Stimulated activated CD4-positive, alpha-beta T cell treated with anti-CD3 and anti-CD28 coated beads, Interleukin-15, amount 100 ng/mL, for 24 hours (primary cell): ENCODE results near the gene ITLN2.
"Not testable (repeated sequence)": the region's sequence is repeated elsewhere in the genome, so short reads cannot be mapped to it uniquely, and the experiment has no call there.

Experiments used
- DNase-seq: peaks from one replicate; pipeline ENCODE4 v3.0.0-alpha.2; 2020

Gene ITLN2

DNA sequence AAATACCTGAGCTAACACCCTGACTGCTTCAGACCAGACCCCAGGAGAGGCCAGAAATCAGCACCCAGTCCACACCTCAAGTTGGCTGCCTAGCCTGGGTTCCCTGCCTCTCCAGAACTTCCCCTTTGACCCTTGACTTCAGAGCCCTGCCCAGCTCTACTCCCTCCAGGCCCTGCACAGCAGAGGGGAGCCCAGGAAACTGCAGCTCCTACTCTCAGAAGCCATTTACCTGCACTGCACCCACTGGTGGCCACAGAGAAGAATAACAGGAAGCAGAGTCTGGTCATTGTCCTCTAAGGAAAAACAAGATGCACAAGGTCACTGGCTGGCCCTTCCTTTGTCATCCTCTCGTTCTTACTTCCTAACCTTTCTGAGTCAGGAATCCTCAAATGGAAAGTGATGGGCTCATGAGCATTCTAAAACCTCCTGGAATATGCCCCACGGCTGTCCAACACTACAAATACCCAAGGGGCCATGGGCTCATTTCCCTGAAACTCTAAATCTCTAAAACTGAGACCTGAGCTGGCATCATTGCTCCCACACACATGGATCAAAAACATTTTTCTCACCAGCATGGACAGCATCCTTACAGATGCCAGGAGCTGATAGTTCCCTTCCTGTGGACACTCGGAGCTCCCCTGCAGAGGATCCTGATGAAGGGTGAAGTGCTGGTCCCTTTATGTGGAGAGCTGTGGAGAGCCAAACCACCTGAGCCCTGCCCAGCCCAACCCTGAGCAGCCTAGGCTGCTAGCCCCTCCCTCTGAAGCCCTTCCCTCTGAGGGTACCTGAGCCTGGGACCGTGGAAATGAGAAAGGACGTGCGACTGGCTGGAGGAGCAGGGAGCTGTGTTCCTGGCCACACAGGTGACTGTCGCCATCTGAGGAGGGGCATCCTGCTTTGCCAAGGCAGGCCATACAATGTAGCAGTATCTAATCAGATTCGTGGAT lies at the start of gene ITLN2:
ITLN2 (minus strand) TSS at position 652 of the 947 bp plus-strand sequence; CDS start at position 584, 68 bp downstream.
- peak; percentile 62 for DNase-seq

DNA sequence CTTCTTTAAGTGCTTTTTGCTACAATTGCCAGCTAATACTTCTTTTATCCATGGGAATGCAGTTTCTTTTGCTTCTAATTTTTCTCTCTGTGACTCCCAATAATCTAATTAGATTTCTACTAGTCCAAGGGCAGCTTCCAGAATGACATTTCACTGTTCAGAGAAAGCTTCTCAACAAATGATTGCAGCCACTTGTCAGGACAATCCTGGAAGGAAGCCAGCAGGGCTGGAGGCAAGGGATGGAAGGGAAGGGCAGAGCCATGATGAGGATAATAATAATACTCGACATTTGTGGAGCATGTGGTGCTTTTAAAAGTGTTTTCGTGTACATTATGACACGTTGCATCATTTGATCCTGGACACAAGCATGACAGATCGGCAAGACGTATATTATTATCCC lies 46.9 kb upstream of the ITLN2 start:
- DNase-seq, result no peak

DNA sequence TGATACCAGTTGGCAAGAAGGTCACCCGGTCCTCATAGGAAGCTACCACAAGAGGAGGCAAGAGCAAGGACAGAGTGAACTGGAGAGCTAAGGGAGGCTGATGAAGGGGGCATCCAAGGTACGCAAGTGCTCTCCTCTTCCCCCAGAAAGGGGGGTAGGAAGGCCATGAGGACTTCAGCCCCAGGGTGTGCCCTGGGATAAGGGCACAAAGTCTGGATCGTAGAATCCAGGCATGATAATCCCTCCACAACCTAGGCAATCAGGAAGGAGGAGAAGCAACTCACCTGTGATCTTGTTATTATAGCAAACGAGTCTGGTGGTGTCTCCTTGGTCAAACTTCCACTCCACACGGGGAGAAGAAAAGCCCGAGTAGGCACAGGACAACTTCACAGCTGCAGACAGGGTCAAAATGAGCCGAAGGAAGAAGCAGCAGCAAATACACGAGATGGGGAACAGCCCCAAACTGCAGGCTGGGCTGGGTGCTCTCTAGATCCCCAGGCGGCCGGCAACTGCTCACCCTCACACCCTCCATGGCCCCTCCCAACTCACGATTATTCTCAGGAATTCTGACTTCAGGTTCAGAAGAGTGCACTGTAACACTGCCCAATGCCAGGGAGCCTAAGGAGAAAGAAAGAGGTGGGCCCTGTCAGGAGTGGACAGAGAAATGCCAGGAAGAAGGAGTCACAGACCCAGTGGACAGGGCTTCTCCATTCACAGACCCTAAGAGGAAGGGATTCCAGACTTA lies 46.3 kb upstream of the ITLN2 start:
- DNase-seq, result no peak

DNA sequence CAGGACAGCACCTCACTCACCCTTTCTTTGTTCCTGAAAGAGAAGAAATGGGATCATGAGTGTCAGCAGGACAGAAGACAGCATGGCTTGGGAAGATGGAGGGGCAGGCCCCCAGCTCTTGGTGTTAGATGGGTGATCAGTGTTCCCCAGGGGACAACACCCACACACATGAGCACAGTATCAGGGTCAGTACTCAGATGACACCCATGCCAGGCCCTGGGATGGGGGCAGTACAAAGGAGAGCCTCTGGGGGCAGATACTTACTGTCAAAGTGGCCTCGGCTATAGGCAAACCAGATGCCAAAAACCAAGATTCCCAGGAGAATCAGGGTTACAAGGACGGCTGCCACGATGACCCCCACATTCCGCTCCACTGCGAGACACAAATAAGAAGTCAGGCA lies 44.8 kb upstream of the ITLN2 start:
- no peak for DNase-seq

DNA sequence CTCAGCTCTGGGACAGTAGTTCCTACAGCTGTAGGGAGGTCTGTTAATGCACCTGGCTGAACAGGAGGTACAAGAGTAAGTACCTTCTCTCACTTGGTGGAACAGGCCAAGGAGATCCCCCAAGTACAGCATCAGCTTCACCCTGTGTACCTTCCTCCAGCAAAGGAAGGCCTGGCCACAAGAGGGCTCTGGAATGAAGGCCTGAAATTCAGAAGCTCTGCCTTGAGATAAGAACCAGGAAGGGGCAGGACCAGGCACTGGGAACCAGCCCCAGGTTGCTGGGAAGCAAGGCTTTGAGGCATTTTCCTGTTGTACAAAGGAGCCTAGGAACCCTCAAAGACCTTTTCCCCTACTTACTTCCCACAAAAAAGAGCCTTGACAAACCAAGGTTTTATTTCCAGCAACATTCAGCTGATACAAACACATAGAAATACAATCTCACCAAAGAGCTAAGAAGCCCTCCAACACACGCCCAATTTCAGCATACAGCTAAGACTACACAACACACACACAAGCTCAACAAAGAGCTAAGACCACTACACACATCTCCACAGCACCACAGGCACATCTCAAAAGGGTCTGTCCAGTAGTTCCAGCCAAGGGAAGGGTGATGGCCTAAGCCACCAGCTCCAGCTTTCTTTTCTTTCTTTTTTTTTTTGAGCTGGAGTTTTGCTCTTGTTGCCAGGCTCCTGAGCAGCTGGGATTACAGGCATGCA lies 42.9 kb upstream of the ITLN2 start:
- DNase-seq, result peak; percentile 67

DNA sequence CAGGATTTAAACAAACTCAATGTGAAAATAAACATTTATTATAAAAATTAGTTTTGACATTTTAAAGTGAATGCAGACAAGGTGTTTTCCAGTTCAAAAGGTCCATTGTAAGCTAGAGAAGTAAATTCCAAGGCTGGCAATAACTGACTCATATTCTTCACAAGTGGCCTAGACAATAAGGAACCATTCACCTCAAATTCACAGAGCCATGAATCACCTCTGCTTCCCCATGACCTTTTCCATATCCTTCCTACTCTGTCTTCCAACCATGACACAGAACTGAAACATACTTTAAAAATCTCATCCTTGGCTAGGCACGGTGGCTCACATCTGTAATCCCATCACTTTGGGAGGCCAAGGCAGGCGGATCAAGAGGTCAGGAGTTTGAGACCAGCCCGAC lies 41.6 kb upstream of the ITLN2 start:
- DNase-seq, result no peak

DNA sequence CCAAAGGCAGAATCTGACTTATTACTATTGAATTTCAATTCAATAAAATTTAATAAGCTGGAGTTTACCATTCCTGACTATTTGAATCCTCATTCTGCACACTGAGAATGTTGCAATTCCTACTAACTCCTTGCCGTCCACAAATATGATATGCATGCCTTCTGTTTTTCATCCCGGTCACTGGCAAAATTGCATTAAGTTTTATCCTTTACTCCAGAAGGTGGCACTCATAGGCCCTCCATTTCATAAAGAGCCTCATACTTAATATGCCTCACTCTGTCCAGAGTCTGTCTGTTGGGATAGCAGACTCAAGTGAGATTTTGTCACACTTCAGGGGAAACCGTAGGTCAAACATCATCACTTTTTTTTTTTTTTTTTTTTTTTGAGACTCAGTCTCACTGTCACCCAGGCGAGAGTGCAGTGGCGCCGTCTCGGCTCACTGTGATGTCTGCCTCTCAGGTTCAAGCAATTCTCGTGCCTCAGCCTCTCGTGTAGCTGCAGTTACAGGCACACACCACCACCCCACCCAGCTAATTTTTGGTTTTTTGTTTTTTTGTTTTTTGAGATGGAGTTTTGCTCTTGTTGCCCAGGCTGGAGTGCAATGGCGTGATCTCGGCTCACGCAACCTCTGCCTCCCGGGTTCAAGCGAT lies 39.1 kb upstream of the ITLN2 start:
- no peak for DNase-seq

DNA sequence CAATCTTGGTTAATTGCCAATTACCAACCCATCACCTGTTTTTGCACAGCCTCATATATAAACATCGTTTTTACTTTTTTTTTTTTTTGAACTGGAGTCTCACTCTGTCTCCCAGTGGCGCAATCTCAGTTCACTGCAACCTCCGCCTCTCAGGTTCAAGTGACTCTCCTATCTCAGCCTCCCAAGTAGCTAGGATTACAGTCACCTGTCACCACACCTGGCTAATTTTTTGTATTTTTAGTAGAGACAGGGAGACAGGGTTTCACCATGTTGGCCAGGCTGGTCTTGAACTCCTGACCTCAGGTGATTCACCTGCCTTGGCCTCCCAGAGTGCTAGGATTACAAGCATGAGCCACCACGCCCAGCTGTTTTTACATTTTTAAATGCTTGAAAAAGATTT lies 37.4 kb upstream of the ITLN2 start:
- DNase-seq, result not testable (repeated sequence)

DNA sequence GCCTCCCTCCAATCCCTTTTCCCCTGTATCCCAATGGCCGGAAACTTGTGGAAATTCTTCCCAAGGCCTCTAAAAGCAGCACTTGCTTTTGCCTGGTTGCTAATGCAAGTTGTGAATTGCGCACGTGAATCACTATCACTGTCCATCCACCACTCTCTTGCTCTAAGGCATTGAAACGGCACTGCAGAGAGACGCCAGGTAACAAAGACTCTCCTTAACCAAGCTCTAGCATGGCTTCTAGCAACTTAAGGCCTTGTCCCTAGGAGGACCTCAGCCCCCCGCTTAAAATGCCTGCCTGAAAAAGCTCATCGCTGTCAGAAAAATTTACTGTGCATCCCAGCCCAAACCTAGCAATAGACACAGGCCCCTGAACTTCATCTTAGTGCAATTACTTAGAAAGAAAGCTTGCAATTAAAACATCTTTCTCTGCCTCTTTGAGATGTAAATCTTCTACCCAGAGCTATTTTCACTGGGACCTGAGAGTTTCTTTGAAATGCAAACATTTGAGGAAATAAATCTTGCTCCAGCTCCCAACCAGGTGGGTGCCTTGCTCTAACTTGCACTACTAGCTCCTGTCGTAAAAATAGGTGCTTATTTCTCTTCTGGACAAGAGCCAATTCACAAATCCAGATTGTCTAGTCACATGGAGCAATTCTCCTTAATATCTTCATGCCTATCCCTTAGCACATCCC lies 32.9 kb upstream of the ITLN2 start:
- no peak for DNase-seq

DNA sequence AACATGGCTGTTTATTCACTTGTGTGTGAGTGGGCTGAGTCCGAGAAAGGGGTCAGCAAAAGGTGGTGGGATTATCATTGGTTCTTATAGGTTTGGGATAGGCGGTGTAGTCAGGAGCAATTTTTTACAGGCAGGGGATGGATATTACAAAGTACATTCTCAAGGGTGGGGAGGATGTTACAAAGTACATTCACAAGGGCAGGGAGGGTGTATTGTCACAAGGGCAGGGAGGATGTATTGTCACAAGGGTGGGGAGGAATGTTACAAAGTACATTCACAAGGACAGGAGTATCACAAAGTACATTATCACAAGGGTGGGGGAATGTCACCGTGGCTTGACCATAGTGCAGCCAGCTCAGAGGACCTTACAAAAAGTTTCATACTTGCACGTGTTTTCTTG lies 31.1 kb upstream of the ITLN2 start:
- no peak for DNase-seq

DNA sequence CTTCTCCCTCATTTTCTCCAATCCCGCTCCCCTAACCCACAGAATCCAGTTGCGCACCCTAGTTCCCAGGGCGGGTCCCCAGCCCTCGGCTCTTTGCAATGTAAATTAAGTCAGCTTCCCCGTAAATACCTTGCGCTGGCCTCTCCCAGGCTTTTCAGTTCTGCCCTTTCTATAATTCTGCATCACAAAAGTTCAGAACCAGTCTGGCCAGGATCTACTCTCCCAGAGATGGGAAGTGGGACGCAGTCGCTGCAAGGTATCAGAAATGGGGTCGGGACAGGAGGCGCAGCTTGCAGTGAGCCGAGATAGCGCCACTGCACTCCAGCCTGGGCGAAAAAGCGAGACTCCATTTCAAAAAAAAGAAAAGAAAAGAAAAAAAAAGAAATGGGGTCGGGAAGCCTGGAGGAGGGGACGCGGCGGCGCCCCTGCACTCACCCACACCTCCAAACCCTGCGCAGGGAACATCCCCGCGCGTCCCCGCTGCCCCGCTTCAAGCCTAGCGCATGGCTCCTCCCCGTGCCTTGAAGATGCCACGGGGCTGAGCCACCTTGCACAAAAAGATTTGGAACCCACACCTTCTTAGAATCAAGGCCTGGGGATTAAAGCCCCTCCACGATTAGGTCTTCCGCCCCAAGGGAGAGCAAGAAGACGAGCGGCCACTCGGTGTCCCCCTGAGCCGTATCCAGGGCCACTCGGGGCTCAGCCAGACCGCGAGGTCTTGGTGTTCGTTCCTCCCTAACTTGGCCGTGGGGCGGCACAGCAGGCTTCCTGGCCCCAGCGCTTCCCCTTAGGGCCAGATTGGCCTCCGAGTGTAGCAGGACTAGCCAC lies 27.2 kb upstream of the ITLN2 start:
- peak; percentile 35 for DNase-seq

DNA sequence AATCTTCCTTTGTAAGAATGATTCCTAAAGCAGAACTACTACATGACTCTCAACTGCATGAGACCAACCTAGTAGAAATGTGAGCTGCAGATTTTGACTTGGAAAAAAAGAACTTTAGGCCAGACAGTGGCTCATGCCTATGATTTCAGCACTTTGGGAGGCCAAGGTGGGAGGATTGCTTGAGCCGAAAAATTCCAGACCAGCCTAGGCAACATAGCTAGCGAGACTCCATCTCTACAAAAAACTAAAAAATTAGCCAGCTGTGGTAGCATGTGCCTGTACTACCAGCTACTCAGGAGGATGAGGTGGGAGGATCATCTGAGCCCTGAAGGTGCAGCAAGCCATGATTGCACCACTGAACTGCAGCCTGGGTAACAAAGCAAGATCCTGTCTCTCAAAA lies 24.7 kb upstream of the ITLN2 start:
- DNase-seq, result no peak

DNA sequence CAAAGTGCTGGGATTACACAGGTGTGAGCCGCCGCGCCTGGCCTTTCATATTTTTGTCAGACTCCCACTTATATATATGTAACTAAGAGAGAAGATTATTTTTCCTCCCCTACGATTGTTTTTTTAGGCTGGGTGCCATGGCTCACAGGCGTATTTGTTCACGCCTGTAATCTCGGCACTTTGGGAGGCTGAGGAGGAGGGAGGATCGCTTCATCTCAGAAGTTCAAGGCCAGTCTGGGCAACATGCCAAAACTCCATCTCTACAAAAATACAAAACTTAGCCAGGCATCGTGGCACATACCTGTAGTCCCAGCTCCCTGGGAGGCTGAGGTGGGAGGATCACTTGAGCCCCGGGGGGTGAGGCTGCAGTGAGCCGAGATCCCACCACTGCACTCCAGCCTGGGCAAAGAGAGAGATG lies 23.9 kb upstream of the ITLN2 start:
- no peak for DNase-seq

DNA sequence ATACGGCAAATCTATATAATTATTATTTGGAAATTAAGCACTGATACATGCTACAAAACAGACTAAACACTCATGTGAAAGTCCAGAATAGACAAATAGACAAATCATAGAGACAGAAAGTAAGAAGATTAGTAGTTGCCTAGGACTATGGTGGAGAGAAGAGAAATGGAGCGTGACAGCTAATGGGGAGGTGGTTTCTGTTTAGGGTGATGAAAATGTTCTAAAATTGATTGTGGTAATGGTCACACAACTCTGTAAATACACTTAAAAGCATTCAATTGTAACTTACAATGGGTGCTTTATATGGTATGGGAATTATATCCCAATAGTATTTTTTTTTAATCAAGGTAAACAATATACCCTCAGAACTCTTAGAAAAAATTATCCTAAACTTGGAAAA lies 20.4 kb upstream of the ITLN2 start:
- DNase-seq, result no peak

DNA sequence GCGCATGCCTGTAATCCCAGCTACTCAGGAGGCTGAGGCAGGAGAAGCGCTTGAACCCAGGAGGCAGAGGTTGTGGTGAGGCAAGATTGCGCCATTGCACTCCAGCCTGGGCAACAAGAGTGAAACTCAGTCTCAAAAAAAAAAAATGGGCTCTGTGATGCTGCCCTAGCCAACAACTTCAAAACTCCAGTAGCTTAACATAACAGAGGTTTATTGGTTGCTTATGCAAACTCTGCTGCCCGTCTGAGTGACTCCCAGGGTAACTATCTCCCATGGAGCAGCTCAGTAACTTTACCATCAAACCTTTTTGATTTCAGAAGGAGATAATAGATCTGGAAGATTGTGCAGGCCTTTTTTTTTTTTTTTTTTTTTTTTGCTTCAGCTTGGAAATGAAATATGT lies 18.9 kb upstream of the ITLN2 start:
- DNase-seq, result no peak

DNA sequence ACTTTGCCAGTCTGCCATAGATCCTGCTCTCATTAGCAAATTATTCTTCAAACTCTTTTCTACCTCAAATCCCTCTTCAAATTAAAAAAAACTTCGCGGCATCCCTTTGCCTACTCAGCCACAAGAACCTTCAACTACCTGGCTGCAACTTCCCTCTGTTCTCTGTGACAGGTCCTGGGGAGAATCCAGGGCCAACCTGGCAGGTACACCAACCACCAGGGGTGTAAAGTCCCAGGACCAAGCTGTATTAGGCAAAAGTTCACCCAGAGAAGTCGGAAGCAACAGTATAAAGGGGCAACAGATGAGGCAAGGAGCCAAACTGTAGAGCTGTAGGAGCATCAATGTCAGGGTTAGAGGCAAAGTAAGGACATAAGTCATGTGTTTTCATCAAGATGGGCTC lies 18.3 kb upstream of the ITLN2 start:
- DNase-seq, result no peak

DNA sequence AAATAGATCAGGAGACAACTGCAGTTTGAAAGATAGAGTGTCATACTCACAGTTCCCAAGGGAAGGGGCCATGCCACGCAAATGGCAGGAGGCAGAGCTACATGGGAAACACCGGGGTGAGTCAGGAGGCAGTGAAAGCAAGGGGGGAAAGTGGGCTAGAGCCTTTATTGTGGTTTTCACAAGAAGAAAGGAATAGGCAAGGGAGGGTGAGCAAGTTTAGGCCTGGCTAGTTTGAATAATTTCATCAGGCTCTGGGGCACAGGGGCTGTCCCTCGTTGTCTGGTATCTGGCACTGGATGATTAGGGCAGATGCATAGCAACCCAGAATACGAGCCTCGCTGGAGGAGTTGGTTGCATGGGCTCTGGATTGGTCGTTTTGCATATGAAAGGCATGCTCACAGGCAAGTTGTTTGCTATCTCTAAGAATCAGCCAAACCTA lies 17.0 kb upstream of the ITLN2 start:
- DNase-seq, result peak; percentile 66

DNA sequence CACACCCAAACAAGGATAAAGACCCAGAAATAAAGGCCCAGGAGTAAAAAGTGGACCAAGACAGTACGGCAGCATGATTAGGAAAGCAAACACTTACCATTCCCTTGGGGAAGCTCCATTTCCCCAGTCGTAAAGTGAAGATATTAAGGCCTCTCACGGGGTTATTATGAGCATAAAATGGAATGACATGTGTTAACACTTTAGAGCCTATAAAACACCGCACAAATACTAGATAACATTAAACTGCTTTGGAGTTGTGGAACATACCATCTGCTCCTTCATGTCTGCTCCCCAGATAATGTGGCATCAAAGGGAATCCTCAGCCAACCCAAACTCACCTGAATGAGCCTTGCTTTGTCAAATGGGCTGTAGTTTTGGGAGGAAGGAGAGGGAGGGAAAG lies 8.9 kb upstream of the ITLN2 start:
- no peak for DNase-seq

DNA sequence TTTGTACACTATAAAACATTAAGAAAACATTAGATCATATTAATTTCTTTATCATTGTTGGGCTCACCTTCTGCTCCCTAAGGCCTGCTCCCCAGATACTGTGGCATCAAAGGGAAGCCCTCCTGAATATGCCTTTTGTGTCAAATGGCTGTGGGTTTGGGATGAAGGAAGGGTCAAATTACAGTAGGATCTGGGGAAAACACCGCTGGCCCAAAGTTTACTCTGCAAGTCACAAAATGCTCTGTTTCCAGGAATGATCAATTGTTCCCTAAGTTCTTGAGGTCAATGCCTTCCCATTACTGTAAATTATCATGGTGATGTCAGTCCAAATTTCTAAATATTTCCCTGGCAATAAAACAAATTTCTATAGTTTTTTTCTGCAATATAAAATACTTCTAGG lies 6.8 kb upstream of the ITLN2 start:
- no peak for DNase-seq

DNA sequence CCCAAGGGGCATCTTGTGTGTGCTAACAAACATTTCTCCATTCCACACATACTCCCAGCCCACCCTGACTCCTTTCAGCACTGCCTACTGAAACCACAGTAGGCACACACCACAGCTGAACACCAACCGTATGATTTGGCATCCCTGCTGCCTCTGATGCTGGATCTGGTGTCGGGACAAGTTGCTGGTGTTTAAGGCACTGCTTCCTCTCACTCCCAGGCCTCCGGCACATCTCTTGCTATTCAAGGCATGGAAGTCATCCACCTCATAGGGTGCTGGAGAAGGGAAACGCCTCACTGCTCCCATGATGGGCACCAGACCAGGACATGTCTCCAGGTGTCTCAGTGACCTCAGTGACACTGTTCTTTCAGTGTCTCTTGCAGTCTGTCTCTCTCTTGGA lies 2.4 kb upstream of the ITLN2 start:
- no peak for DNase-seq

DNA sequence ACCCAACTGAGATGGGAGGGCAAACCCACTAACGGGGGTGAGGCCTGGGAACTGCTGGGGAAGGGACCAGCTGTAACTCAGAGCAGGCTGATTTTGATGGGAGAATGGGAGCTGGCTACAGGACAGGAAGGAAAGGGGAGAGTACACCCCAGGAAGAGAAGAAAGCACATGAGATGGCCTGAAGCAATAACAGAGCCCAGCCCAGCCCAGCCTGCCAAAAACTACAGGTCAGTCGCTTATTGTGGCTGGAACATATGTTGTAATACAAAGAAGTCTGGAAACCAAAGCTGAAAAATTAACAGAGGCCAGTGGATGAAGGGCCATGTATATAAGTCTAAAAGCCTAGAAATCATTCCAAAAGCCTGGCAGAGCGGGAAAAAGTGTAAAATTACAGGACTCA lies 1.6 kb downstream of the ITLN2 start:
- no peak for DNase-seq
